ENCODE data around the gene DDX49. TPM values are rescaled to one million over a fixed set of nuclear protein-coding genes. Genes with fewer than 3 reads are reported as not detected.

The DDX49 gene
- polyA plus RNA-seq, 1 of the 3 experiments (the other 2 are of a cell fraction) = 86.8 TPM

DNA sequence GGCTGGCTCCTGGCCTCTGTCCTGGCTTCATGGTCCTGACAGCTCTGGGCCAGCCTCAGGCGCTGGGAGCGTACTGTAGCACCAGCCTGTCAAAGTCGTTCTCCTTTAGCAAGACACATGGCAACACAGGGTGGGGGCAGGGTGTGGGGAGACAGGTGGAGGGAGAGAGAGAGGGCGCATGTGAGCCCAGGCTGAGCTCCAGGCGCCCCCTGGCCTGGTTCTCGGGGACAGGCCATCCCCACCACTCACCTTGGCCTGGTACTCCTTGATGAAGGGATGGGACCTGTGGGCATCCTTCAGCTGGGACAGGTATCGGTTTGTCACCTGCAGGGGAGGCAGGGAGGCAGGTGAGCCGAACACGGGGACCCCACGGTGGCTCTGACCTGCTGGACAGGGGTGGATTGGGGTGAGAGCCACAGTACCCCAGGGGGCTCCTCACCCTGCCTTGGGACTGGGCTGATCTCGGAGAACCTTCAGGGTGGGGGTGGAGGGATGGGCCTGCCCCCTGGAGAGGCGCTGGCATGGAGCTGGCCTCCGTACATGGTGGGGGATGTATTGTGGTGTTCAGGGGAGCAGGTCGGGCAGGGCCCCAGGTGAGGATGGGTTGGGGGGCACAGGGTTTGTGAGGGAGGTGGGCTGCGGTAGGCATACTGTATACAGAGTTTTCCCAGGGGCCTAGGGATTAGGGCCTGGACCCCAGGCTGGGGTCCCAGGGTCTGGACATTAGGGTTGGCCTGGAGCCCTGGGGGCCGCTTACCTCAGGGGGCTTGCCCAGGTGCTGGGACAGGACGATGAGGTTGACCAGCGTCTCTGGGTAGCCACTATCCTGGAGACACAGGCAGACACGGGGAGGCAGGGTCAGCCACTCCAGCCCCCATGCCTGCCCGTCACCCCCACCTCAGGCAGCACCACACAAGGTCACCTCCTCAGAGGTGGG lies 19.6 kb upstream of the DDX49 start:
- Histone ChIP-seq H2AFZ (ENCODE audit: low read depth) (no peak overlapping the region), H3K27me3 (ENCODE audit: insufficient read depth) (no peaks in the 10 kb centered on the region), H3K4me1 (ENCODE audit: control insufficient read depth in 1 of 2, insufficient read depth in 2 of 2, low read depth in 1 of 2, low read length in 1 of 2) (peaks cover 0 to 11% of the 10 kb centered on the region in 2 experiments; a peak in 1 of 4 replicates), H3K9me3 (no peaks in the 10 kb centered on the region), H4K20me1 (ENCODE audit: insufficient read depth) (no peaks in the 10 kb centered on the region), H3K4me2 (no peak overlapping the region), H3K27ac (ENCODE audit: low read depth in 2 of 2, low read length in 1 of 2) (no peak overlapping the region), H3F3A (replicated peaks; ENCODE audit: insufficient read depth) (peaks cover 9% of the 10 kb centered on the region), H3K9ac (no peak overlapping the region), H3K36me3 (replicated peaks in 1 of 2; ENCODE audit: control insufficient read depth in 1 of 2, insufficient read depth in 2 of 2, low read length in 1 of 2) (peaks cover 0 to 34% of the 10 kb centered on the region in 2 experiments), H3K79me2 (ENCODE audit: insufficient read depth) (no peaks in the 10 kb centered on the region), H3K4me3 (ENCODE audit: low read depth in 2 of 2, low read length in 1 of 2) (no peak overlapping the region), H3K9me2 (no peaks in the 10 kb centered on the region)
- DNase-seq = no peak
- WGBS (ENCODE audit: low lambda C conversion rate) = 94% methylated on average over 7 of the region's 20 CpGs
- CTCF ChIA-PET = interaction anchor here (1.6 kb wide), 1 partner anchor 449 kb away, joined by 5 read pairs; no protein-coding TSS in a partner anchor
- TF ChIP-seq ELF1 (IDR thresholded peaks at IDR 0.05) = no peak
- TF ChIP-seq, protein P1, sequence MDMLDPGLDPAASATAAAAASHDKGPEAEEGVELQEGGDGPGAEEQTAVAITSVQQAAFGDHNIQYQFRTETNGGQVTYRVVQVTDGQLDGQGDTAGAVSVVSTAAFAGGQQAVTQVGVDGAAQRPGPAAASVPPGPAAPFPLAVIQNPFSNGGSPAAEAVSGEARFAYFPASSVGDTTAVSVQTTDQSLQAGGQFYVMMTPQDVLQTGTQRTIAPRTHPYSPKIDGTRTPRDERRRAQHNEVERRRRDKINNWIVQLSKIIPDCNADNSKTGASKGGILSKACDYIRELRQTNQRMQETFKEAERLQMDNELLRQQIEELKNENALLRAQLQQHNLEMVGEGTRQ (IDR thresholded peaks at IDR 0.05; ENCODE audit: borderline replicate concordance, low read depth, low read length) = no peak
- TF ChIP-seq, protein P2, sequence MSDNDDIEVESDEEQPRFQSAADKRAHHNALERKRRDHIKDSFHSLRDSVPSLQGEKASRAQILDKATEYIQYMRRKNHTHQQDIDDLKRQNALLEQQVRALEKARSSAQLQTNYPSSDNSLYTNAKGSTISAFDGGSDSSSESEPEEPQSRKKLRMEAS (IDR thresholded peaks at IDR 0.05; ENCODE audit: low read depth) = no peak
- no peak for TF ChIP-seq NFIC (IDR thresholded peaks at IDR 0.05; ENCODE audit: borderline replicate concordance)
- no peak for TF ChIP-seq FOXJ3 (CRISPR knock-in tag; IDR thresholded peaks at IDR 0.05)
- no peak for TF ChIP-seq YY1 (IDR thresholded peaks at IDR 0.05; ENCODE audit: low read depth)
- TF ChIP-seq EP300 (IDR thresholded peaks at IDR 0.05; ENCODE audit: borderline replicate concordance in 1 of 2, low read depth in 1 of 2, low read length in 1 of 2) = no peak
- no peak for TF ChIP-seq GABPA (IDR thresholded peaks at IDR 0.05; ENCODE audit: low read depth)
- POLR2A ChIA-PET = interaction anchor here (2.1 kb wide), 1 partner anchor 19 kb away, joined by 6 read pairs; the partner anchor contains the start of genes COPE and DDX49

DNA sequence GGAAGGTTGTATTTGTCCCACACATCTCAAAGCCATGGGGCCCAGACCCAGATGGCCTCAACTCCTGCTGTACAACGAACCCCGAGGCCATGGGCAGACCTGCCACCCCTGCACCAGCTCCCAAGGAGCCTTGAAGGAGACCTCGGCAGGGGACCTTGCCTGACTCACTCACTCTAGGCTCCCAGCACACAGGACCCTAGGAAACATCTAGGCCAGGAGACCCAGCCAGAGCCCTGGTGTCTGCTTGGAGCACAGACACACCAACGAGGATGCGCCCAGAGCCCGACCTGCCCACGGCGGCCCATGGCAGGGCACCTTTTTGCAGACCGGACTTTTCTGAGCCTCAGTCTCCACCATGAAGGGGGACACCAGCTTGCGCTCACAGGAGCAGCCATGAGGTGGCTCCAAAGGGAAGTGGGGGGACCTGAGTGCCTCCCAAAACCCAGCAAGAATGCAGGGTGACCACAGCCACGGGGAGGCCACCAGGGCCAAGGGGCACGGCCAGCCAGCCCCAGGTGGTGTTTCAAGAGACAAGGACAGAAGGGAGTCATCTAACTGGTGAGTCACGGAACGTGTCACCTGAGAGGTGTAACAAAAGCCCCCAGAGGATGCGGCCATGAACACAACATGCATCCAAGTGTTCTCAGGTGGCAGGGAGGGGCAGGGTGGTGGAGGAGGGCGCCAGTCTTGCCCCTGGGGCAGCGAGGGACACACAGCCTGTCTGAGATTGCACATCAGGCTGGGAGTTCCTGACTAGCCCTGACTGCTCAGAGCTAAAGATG lies 18.6 kb upstream of the DDX49 start:
- TF ChIP-seq GATA2 (CRISPR knock-in tag; IDR thresholded peaks at IDR 0.05) (no peak), JUND (IDR thresholded peaks at IDR 0.05) (no peak), SMC3 (IDR thresholded peaks at IDR 0.05; ENCODE audit: low read depth, low read length) (no peak), TCF12 (IDR thresholded peaks at IDR 0.05) (no peak), YY1 (IDR thresholded peaks at IDR 0.05; ENCODE audit: low read depth) (no peak)
- TF ChIP-seq, protein P3, sequence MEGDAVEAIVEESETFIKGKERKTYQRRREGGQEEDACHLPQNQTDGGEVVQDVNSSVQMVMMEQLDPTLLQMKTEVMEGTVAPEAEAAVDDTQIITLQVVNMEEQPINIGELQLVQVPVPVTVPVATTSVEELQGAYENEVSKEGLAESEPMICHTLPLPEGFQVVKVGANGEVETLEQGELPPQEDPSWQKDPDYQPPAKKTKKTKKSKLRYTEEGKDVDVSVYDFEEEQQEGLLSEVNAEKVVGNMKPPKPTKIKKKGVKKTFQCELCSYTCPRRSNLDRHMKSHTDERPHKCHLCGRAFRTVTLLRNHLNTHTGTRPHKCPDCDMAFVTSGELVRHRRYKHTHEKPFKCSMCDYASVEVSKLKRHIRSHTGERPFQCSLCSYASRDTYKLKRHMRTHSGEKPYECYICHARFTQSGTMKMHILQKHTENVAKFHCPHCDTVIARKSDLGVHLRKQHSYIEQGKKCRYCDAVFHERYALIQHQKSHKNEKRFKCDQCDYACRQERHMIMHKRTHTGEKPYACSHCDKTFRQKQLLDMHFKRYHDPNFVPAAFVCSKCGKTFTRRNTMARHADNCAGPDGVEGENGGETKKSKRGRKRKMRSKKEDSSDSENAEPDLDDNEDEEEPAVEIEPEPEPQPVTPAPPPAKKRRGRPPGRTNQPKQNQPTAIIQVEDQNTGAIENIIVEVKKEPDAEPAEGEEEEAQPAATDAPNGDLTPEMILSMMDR (IDR thresholded peaks at IDR 0.05) = no peak
- TF ChIP-seq, protein P4, sequence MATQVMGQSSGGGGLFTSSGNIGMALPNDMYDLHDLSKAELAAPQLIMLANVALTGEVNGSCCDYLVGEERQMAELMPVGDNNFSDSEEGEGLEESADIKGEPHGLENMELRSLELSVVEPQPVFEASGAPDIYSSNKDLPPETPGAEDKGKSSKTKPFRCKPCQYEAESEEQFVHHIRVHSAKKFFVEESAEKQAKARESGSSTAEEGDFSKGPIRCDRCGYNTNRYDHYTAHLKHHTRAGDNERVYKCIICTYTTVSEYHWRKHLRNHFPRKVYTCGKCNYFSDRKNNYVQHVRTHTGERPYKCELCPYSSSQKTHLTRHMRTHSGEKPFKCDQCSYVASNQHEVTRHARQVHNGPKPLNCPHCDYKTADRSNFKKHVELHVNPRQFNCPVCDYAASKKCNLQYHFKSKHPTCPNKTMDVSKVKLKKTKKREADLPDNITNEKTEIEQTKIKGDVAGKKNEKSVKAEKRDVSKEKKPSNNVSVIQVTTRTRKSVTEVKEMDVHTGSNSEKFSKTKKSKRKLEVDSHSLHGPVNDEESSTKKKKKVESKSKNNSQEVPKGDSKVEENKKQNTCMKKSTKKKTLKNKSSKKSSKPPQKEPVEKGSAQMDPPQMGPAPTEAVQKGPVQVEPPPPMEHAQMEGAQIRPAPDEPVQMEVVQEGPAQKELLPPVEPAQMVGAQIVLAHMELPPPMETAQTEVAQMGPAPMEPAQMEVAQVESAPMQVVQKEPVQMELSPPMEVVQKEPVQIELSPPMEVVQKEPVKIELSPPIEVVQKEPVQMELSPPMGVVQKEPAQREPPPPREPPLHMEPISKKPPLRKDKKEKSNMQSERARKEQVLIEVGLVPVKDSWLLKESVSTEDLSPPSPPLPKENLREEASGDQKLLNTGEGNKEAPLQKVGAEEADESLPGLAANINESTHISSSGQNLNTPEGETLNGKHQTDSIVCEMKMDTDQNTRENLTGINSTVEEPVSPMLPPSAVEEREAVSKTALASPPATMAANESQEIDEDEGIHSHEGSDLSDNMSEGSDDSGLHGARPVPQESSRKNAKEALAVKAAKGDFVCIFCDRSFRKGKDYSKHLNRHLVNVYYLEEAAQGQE (IDR thresholded peaks at IDR 0.05; ENCODE audit: low read depth, low read length) = no peak
- TF ChIP-seq, protein P5, sequence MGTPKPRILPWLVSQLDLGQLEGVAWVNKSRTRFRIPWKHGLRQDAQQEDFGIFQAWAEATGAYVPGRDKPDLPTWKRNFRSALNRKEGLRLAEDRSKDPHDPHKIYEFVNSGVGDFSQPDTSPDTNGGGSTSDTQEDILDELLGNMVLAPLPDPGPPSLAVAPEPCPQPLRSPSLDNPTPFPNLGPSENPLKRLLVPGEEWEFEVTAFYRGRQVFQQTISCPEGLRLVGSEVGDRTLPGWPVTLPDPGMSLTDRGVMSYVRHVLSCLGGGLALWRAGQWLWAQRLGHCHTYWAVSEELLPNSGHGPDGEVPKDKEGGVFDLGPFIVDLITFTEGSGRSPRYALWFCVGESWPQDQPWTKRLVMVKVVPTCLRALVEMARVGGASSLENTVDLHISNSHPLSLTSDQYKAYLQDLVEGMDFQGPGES (IDR thresholded peaks at IDR 0.05; ENCODE audit: low read depth, low read length) = no peak
- TF ChIP-seq, protein P1 (IDR thresholded peaks at IDR 0.05; ENCODE audit: borderline replicate concordance, low read depth, low read length) = no peak
- Histone ChIP-seq H3K36me3 (replicated peaks in 1 of 2; ENCODE audit: control insufficient read depth in 1 of 2, insufficient read depth in 2 of 2, low read length in 1 of 2) (peaks cover 0 to 44% of the 10 kb centered on the region in 2 experiments), H3K4me1 (ENCODE audit: control insufficient read depth in 1 of 2, insufficient read depth in 2 of 2, low read depth in 1 of 2, low read length in 1 of 2) (peaks cover 0 to 10% of the 10 kb centered on the region in 2 experiments; a peak in 1 of 4 replicates), H3K9me3 (no peaks in the 10 kb centered on the region), H2AFZ (ENCODE audit: low read depth) (no peak overlapping the region), H3K4me3 (ENCODE audit: low read depth in 2 of 2, low read length in 1 of 2) (no peak overlapping the region), H3K27ac (ENCODE audit: low read depth in 2 of 2, low read length in 1 of 2) (no peak overlapping the region), H3K9me2 (no peaks in the 10 kb centered on the region), H3K79me2 (ENCODE audit: insufficient read depth) (no peaks in the 10 kb centered on the region), H3K4me2 (no peak overlapping the region), H4K20me1 (ENCODE audit: insufficient read depth) (no peaks in the 10 kb centered on the region), H3F3A (replicated peaks; ENCODE audit: insufficient read depth) (peaks cover 9% of the 10 kb centered on the region), H3K27me3 (ENCODE audit: insufficient read depth) (no peaks in the 10 kb centered on the region), H3K9ac (no peak overlapping the region)
- over 99% methylated on average over 11 of the region's 17 CpGs for WGBS (ENCODE audit: low lambda C conversion rate)
- CTCF ChIA-PET = no interaction called here
- POLR2A ChIA-PET = no interaction called here
- no peak for DNase-seq
